CD14-positive monocyte (primary cell): ENCODE results near the gene APOO. TPM values are rescaled to one million over a fixed set of nuclear protein-coding genes. Genes with fewer than 3 reads are reported as not detected.

ENCODE experiments used
- DNase-seq, 3 donors: peaks; one replicate each; pipeline ENCODE4 v3.0.0-alpha.2; 2011 to 2022
- H2AFZ ChIP-seq: 2 replicates; pipeline ENCODE4 v1.6.0; 2012; ENCODE audit warnings: mild to moderate bottlenecking, low read depth, low read length, inconsistent platforms; ENCODE audit not compliant: insufficient read depth, poor library complexity, severe bottlenecking
- H3K27ac ChIP-seq, 2 donors: 1 replicate in 1 of 2; 2 replicates in 1 of 2; pipeline ENCODE4 v1.5.1; 2012 to 2013; ENCODE audit warnings: low read length in 2 of 2, control low read depth in 1 of 2, inconsistent platforms in 1 of 2, low read depth in 1 of 2, mild to moderate bottlenecking in 1 of 2
- H3K27me3 ChIP-seq, 2 donors: one replicate each; pipeline versions ENCODE4 v1.6.0 to v1.6.1; 2011 to 2013; ENCODE audit warnings: low read length in 2 of 2; ENCODE audit not compliant: control insufficient read depth in 2 of 2, insufficient read depth in 2 of 2
- H3K36me3 ChIP-seq, 2 donors: replicated peaks in 1 of 2; 1 replicate in 1 of 2; 2 replicates in 1 of 2; pipeline versions ENCODE4 v1.5.1 to v1.6.1; 2012 to 2013; ENCODE audit warnings: low read length in 2 of 2, control low read depth in 1 of 2, inconsistent platforms in 1 of 2, mild to moderate bottlenecking in 1 of 2; ENCODE audit not compliant: insufficient read depth in 2 of 2, control insufficient read depth in 1 of 2
- H3K4me1 ChIP-seq, 2 donors: 1 replicate in 1 of 2; 2 replicates in 1 of 2; pipeline versions ENCODE4 v1.5.1 to v1.6.1; 2012 to 2013; ENCODE audit warnings: low read length in 2 of 2, control low read depth in 1 of 2, inconsistent platforms in 1 of 2, mild to moderate bottlenecking in 1 of 2, moderate library complexity in 1 of 2; ENCODE audit not compliant: insufficient read depth in 2 of 2, control insufficient read depth in 1 of 2
- H3K4me2 ChIP-seq: replicated peaks from 2 replicates; pipeline ENCODE3; 2012; ENCODE audit warnings: low read length, moderate library complexity, mild to moderate bottlenecking; ENCODE audit not compliant: poor library complexity, severe bottlenecking; ENCODE audit errors: extremely low read depth
- H3K4me3 ChIP-seq, 3 experiments: fragments of 200-600 bp in 1 of 3; sonication (generic) in 1 of 3; replicated peaks in 1 of 3; 1 replicate in 2 of 3; 2 replicates in 1 of 3; pipeline ENCODE4 v1.5.1; 2011 to 2013; ENCODE audit warnings: low read length in 3 of 3, mild to moderate bottlenecking in 3 of 3, control low read depth in 2 of 3, low read depth in 2 of 3, inconsistent platforms in 1 of 3, moderate library complexity in 1 of 3
- H3K79me2 ChIP-seq: 2 replicates; pipeline ENCODE4 v1.6.0; 2012; ENCODE audit warnings: mild to moderate bottlenecking, control low read depth, inconsistent platforms, low read length, moderate library complexity; ENCODE audit not compliant: insufficient read depth
- H3K9ac ChIP-seq: 2 replicates; pipeline ENCODE4 v1.6.0; 2017; ENCODE audit warnings: low read length, mild to moderate bottlenecking; ENCODE audit not compliant: insufficient read depth, poor library complexity, severe bottlenecking
- H3K9me3 ChIP-seq, 2 donors: replicated peaks in 1 of 2; 1 replicate in 1 of 2; 2 replicates in 1 of 2; pipeline versions ENCODE4 v1.5.1 to v1.6.1; 2012 to 2013; ENCODE audit warnings: low read length in 2 of 2, control low read depth in 1 of 2; ENCODE audit not compliant: control insufficient read depth in 1 of 2, insufficient read depth in 1 of 2
- H4K20me1 ChIP-seq: 2 replicates; pipeline ENCODE4 v1.6.0; 2012; ENCODE audit warnings: mild to moderate bottlenecking, low read length, control low read depth, moderate library complexity; ENCODE audit not compliant: insufficient read depth
- H3K27ac Mint-ChIP-seq, 7 donors: one replicate each; pipeline ENCODE4 v1.8.0; 2020; ENCODE audit warnings: mild to moderate bottlenecking in 7 of 7, mixed read lengths in 7 of 7, moderate library complexity in 6 of 7, inconsistent platforms in 2 of 7
- H3K27me3 Mint-ChIP-seq, 3 donors: one replicate each; pipeline ENCODE4 v1.8.0; 2021 to 2022; ENCODE audit warnings: low read depth in 3 of 3, mild to moderate bottlenecking in 3 of 3, mixed read lengths in 3 of 3, moderate library complexity in 3 of 3, inconsistent platforms in 1 of 3
- H3K36me3 Mint-ChIP-seq, 2 donors: one replicate each; pipeline ENCODE4 v1.8.0; 2020; ENCODE audit warnings: mixed read lengths in 2 of 2, inconsistent platforms in 1 of 2, mild to moderate bottlenecking in 1 of 2
- H3K4me1 Mint-ChIP-seq: one replicate; pipeline ENCODE4 v1.8.0; 2020; ENCODE audit warnings: mild to moderate bottlenecking, mixed read lengths
- H3K4me3 Mint-ChIP-seq, 2 donors: one replicate each; pipeline ENCODE4 v1.8.0; 2020; ENCODE audit warnings: mild to moderate bottlenecking in 2 of 2, mixed read lengths in 2 of 2, moderate library complexity in 1 of 2
- H3K9me3 Mint-ChIP-seq, 7 donors: one replicate each; pipeline ENCODE4 v1.8.0; 2020 to 2022; ENCODE audit warnings: mixed read lengths in 7 of 7, mild to moderate bottlenecking in 6 of 7, moderate library complexity in 6 of 7, inconsistent platforms in 2 of 7
- CTCF ChIP-seq: fragments of 200-600 bp; IDR thresholded peaks from one replicate; pipeline ENCODE4 v1.8.0; 2022; ENCODE audit warnings: antibody characterized with exemption, mild to moderate bottlenecking
- WGBS: methylation state at CpG from one replicate; pipeline ENCODE4 v1.1.5; 2013; ENCODE audit warnings: missing lambda C conversion rate; ENCODE audit not compliant: insufficient coverage; 5-methylcytosine and 5-hydroxymethylcytosine counted together
- intact Hi-C, 2 donors: fragments of 100-400 bp; cut with micrococcal nuclease; formaldehyde crosslinking; loops; one replicate each; pipeline versions ENCODE4 v1.15.0 to v1.15.1; 2023
- polyA plus RNA-seq, 3 donors: library from polyadenylated mRNA; depleted of rRNA in 1 of 3; unstranded in 2 of 3; stranded (reverse) in 1 of 3; fragments of 300-500 nt in 2 of 3; fragments of >200 nt in 1 of 3; fragmentation: Illumina TruSeq in 2 of 3; gene quantifications; 1 replicate in 2 of 3; 2 replicates in 1 of 3; pipeline ENCODE4 v1.2.3, GENCODE V29; 2012 to 2021

The APOO gene
- polyA plus RNA-seq, 3 donors = 3.3 to 8.3 (median 4.6) TPM

- TF ChIP-seq CTCF = no peak
- peaks cover 0 to 11% (median 2%) of the 10 kb centered on the region in 7 donors for H3K9me3 Mint-ChIP-seq
- Histone ChIP-seq H4K20me1 (no peaks in the 10 kb centered on the region), H2AFZ (no peak overlapping the region), H3K9me3 (peaks cover 6 to 9% of the 10 kb centered on the region in 2 donors), H3K4me2 (no peak overlapping the region), H3K4me1 (peaks cover 27 to 32% of the 10 kb centered on the region in 2 donors), H3K4me3 (no peak overlapping the region), H3K36me3 (no peaks in the 10 kb centered on the region), H3K9ac (no peak overlapping the region), H3K27ac (no peak overlapping the region), H3K27me3 (no peaks in the 10 kb centered on the region), H3K79me2 (no peaks in the 10 kb centered on the region)
- H3K36me3 Mint-ChIP-seq = no peaks in the 10 kb centered on the region
- H3K27ac Mint-ChIP-seq = no peak overlapping the region
- WGBS = no CpG with 5 or more reads among the region's 7 CpGs
- intact Hi-C loops = no loop called here
- H3K4me1 Mint-ChIP-seq = peaks cover 24% of the 10 kb centered on the region
- H3K27me3 Mint-ChIP-seq = peaks cover 0 to 5% (median 0%) of the 10 kb centered on the region in 3 donors
- no peak overlapping the region for H3K4me3 Mint-ChIP-seq
- no peak for DNase-seq
These were observed 92.4 kb downstream of the APOO start for GRCh38 chrX:23815376-23815775.

- intact Hi-C loops = no loop called here
- no peak for DNase-seq
- Mint-ChIP-seq H3K4me3 (no peak overlapping the region), H3K4me1 (peaks cover 25% of the 10 kb centered on the region), H3K36me3 (no peaks in the 10 kb centered on the region), H3K27me3 (peaks cover 0 to 5% (median 0%) of the 10 kb centered on the region in 3 donors), H3K27ac (no peak overlapping the region), H3K9me3 (peaks cover 0 to 11% (median 2%) of the 10 kb centered on the region in 7 donors)
- H3K27ac ChIP-seq = no peak overlapping the region
- H3K9me3 ChIP-seq = peaks cover 6 to 9% of the 10 kb centered on the region in 2 donors
- peaks cover 34 to 39% of the 10 kb centered on the region in 2 donors for H3K4me1 ChIP-seq
- H3K4me3 ChIP-seq = no peak overlapping the region
- no peak overlapping the region for H3K4me2 ChIP-seq
- H3K27me3 ChIP-seq = no peaks in the 10 kb centered on the region
- no peak overlapping the region for H3K9ac ChIP-seq
- H3K79me2 ChIP-seq = no peaks in the 10 kb centered on the region
- no peak overlapping the region for H2AFZ ChIP-seq
- no peak for TF ChIP-seq CTCF
- H3K36me3 ChIP-seq = no peaks in the 10 kb centered on the region
- H4K20me1 ChIP-seq = no peaks in the 10 kb centered on the region
- no CpG with 5 or more reads among the region's 1 CpG for WGBS
These were observed 93.9 kb downstream of the APOO start for GRCh38 chrX:23813808-23814207.
